NCI-H748 (cell line): ENCODE measurements around the gene ATP6V0A1.

Experiments used
- DNase-seq: peaks from one replicate; lab custom pipeline; 2025; ENCODE audit not compliant: unreplicated experiment; lab: John Stamatoyannopoulos, UW

Gene ATP6V0A1

DNA sequence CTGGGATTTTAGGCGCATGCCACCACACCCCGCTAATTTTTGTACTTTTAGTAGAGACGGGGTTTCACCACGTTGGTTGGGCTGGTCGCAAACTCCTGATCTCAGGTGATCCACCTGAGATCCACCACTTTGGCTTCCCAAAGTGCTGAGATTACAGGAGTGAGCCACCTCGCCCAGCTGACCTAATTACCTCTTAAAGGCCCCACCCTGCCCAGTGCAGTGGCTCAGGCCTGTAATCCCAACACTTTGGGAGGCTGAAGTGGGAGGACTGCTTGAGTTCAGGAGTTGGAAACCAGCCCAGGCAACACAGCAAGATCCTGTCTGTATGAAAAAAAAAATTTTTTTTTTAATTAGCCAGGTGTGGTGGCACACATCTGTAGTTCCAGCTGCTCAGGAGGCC is 100.4 kb downstream of the ATP6V0A1 start:
- no peak for DNase-seq

DNA sequence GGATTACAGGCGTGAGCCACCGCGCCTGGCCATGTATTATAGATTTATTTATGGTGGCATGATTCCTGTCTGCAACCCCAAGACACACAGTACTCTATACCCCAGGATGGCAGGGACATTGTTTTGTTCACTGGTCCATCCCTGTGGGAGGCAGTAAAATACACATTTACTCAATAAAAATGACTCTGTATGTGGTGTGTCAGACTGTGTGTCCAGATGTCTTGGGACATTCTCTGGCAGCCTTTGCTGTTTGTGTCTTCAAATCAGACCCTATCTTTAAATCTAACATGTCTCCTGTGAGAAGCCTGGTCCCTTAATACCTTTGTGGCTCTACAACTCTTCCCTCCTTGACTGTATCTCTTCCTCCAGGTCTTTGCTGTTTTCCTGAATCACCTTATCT is 101.6 kb downstream of the ATP6V0A1 start:
- no peak for DNase-seq

DNA sequence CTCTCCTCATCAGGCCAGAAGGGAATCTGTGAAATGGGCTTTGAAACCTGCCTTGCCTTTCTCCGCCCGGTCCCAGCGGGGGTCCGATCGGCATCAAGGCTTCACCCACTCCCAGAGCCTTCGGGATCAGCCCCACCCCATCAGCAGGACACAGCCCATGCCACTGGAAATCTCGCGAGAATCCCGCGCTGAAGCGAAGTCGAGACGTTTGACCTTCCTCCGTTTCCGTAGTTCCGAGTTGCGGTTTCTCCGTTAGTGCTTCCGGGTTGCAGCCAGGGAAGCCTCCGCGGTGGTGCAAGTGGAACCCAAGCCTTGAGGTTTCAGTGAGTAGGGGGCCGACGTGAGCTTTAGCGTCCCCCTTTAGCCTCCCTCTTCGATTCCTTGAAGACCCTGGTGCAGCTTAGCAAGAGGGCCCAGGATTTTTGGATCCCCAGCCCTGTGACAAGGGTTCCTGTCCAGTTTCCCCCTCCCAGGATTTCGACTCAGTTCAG is 103.3 kb downstream of the ATP6V0A1 start, which contains the start of gene COASY:
TSS of gene COASY (plus strand) at position 252 of the 491 bp plus-strand sequence. CDS start 475 bp downstream, outside the sequence.
- peak; percentile 98 for DNase-seq

DNA sequence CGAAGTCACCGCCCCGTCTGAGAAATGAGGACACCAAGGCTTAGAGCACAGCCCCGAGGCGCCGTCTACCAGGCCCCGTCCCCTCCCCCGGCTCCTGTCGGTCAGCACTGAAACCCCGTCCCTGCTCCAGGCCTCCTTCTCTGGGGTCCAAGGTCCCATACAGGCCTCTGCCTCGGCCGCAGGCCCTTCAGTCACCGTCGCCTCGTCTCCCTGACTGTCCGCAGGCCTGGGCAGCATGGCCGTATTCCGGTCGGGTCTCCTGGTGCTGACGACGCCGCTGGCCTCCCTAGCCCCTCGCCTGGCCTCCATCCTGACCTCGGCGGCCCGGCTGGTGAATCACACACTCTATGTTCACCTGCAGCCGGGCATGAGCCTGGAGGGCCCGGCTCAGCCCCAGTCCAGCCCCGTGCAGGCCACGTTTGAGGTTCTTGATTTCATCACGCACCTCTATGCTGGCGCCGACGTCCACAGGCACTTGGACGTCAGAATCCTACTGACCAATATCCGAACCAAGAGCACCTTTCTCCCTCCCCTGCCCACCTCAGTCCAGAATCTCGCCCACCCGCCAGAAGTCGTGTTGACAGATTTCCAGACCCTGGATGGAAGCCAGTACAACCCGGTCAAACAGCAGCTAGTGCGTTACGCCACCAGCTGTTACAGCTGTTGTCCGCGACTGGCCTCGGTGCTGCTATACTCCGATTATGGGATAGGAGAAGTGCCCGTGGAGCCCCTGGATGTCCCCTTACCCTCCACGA is 103.9 kb downstream of the ATP6V0A1 start:
- peak; percentile 26 for DNase-seq

DNA sequence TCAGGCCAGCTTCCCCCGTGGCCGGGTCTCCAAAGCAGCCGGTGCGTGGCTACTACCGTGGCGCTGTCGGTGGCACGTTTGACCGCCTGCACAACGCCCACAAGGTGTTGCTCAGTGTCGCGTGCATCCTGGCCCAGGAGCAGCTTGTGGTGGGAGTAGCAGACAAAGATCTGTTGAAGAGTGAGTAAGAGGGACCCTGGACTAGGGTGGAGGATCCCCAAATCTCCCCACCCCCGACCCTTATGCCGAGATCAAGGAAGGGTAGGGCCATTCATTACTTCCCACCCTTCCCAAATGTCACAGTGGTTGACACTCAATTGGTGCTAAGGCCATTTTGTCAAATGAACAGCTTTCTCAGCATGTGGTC is 104.4 kb downstream of the ATP6V0A1 start:
- DNase-seq: no peak

DNA sequence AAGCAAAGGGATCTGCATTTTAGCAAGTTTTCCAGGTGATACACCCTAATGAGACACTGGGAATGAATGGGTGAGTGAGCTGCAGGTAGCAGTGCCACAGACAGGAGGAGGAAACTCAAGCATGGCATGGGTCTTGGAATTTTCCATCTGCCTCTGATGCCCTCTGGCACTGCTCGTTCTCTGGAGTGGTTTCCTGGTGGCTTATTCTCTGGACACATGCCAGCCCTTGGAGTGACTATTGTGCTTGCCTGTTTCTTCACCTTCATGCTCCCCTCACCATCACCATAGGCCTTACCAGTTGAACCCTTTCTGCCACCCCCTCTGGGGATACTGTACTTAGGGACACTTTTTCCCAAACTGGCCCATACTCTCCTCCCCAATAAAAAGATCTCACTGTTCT is 104.9 kb downstream of the ATP6V0A1 start:
- DNase-seq: no peak

DNA sequence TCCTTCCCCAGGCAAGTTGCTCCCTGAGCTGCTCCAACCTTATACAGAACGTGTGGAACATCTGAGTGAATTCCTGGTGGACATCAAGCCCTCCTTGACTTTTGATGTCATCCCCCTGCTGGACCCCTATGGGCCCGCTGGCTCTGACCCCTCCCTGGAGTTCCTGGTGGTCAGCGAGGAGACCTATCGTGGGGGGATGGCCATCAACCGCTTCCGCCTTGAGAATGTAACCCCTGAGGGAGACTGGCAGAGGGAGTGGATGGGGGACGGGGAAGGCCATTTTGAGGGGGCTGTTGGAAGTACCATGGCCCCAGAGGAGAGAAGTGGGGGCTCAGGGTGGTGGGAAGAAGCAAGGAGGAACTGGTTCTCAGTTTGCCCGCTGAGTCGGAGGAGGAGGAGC is 105.3 kb downstream of the ATP6V0A1 start:
- no peak for DNase-seq

DNA sequence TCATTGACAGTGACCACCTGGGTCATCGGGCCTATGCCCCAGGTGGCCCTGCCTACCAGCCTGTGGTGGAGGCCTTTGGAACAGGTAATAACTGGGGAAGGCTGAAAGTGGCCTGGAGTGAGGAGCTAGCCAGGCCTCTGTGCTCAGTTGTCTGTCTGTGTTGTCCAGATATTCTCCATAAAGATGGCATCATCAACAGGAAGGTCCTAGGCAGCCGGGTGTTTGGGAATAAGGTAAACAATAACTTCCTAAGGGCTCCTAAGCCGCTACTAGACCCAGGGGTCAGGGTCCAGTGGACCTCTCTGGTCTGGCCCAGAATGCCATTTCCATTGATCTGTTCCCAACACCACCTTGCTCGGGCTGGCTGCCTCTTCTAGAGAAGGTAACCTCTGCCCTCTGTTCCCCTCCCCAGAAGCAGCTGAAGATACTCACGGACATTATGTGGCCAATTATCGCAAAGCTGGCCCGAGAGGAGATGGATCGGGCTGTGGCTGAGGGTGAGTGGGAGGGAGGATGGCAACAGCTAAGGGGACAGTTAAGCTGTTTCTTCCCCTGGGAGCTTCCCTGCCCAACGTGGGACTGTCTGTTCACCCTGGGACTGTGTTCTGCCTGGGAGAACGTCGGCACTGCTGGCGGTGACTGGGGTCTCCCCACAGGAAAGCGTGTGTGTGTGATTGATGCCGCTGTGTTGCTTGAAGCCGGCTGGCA is 106.3 kb downstream of the ATP6V0A1 start:
- no peak for DNase-seq

DNA sequence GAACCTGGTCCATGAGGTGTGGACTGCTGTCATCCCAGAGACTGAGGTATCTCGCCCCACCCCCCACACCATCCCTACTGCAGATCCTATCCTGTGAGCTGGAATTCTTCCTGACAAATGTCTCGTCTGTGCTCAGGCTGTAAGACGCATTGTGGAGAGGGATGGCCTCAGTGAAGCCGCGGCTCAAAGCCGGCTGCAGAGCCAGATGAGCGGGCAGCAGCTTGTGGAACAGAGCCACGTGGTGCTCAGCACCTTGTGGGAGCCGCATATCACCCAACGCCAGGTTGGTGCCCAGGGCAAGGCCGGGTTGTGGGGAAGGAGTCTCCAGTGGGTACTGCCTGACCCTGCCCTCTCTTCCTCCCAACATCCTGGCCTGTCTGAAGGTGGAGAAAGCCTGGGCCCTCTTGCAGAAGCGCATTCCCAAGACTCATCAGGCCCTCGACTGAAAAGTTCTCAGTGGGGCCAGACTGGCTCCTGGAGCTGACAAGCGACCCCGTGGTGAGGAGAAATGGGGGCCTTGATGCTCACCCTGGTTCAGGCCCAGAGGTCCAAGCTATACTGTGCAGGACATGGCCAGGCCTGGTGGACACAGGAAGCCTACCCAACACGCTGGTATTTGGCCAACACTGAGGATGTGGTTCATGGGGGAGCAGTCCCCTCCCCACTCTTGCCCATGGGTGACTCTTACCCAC is 107.0 kb downstream of the ATP6V0A1 start:
- DNase-seq: no peak

DNA sequence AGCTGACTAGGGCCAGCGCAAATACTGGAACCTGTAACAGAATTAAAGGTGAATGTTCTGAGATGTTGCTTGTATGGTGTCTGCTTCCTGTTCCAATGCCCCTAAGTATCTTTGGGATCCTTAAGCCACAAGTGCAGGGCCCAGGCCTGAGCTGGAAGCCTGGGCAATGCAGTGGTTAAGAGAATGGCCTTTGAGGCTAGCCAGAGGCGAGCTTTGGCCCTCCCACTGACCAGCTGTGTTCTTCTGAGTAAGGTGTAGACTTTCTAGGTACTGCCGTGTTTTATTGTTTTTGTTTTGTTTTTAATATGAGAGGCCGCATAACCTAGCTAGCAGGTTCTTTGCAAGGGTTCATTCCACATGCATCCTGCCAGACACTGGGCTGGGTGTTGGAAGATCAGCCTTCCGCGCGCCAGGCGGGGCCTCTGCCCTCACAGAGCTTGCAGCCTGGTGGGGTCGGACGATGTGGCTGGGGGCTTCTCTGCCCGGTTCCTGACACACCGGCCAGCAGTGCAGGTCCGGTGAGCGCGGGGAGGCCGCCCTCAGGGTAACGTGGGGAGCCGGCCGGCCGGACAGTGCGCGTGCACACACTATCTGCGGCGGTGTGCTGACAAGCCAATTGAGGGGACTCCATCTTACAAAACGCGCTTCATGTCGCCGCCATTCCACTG is 107.7 kb downstream of the ATP6V0A1 start:
- no peak for DNase-seq

DNA sequence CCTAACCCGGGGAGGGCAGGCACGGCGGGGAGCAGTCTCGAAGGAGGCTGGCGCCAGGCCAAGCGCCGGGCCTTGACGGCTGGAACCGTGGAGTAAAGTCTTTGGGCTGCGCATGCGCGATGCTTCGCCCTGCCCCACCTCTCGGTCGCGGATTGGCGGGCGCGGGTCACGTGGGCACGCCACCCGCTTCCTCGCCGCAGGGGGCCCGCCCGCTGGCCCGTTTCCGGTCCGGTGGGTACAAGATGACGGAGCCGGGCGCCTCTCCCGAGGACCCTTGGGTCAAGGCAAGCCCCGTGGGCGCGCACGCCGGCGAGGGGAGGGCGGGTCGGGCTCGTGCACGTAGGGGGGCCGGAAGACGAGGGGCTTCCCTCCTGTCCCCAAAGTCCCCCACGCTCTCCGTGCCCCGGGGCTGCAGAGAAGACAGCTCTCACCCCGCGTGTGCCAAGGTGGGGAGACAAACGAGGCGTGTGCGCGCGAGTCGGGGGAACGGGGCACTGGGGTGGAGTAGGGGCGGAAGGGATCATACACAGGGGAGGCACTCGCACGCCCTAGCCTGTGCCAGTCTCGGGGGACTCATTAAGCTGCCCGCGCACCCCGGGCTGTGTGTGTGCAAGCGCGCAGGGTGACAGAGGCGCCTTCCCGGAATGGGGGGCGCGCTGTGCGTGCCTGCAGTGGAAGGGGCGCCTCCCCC is 108.3 kb downstream of the ATP6V0A1 start, which contains the start of gene MLX:
TSS of gene MLX (plus strand) at position 218 of the 691 bp plus-strand sequence. CDS start at position 243, 25 bp downstream.
- DNase-seq: peak; percentile 94

DNA sequence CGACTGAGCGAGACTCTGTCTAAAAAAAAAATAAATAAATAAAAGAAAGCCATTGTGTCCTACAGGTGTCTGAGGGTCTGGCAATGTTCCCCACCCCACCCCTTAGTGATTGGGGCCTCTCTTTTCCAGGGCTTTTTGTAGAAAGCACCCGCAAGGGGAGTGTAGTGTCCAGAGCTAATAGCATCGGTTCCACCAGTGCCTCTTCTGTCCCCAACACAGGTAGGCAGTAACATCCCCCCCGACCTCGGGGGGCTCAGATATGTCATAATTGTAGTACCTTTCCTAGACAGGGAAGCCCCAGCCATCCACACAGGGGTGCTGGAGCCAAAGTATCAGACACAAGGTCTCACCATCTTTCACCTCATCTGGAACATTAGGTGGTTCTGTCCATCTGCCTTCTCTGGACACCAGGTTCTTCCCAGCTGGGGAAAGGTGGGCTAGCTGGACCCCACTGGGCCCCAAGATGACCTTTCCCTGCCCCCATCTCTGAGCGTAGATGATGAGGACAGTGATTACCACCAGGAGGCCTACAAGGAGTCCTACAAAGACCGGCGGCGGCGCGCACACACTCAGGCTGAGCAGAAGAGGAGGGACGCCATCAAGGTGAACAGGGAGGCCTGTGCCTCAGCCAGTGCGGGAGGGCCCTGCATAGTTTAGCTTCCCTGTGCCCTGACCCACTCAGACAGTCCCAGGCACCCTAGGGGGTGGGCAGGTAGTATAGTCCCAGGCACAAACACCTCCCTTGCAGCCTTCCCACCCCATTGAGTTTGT is 109.8 kb downstream of the ATP6V0A1 start:
- no peak for DNase-seq

DNA sequence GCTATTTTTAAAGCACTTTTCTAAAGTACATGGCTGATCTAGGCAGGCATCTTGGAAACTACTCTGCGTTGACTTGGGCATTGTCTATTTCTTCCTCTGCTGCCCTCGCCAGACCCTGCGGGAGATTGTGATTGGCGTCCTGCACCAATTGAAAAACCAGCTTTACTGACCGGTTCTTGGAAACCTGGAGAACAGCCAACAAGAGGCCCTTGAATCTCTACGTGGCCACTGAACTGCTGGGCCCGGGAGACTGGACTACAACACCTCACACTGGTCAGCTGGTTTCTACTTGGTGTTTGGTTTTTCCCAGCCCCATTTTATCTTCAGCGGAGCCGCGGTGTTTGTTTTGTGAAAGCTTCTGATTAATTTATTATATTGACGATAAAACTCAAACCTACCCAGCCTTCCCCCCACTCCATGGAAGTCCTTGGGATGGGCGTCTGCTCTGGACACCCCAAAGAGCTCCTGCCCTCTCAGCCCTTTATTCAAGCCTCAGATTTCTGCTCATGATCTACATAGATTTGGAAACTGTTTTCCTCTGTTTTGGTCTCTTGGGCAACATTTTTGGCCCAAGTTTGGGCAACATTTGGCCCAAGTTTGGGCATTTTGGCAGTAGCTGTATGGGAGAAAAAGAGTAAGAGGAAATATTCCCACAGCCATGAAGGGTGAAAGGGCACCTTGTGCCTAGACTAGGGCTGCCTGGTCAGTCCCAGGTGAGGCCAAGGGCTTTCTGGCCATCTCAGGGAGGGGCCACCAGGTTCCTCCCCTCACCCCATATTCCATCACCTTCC is 113.0 kb downstream of the ATP6V0A1 start:
- DNase-seq: no peak
